ENCODE results near the gene RSBN1L. TPM values are rescaled to one million over a fixed set of nuclear protein-coding genes. Genes with fewer than 3 reads are reported as not detected.

The RSBN1L gene
- total RNA-seq, 1 experiment from 2014 or later: 23.2 TPM

GRCh38 chr7:77802557-77803405, 106.5 kb downstream of the RSBN1L start:
- no peak for TF ChIP-seq EZH2 (IDR thresholded peaks at IDR 0.05; ENCODE audit: borderline replicate concordance, low read depth, low read length, poor library complexity, severe bottlenecking)
- no peak for TF ChIP-seq CTCF (conservative IDR thresholded peaks at IDR 0.05; ENCODE audit: low read depth, low read length)
- Histone ChIP-seq H3K27ac (ENCODE audit: low read depth, low read length, poor library complexity, severe bottlenecking) (no peak overlapping the region), H3K27me3 (replicated peaks; ENCODE audit: insufficient read depth, low read depth, low read length, poor library complexity) (no peaks in the 10 kb centered on the region), H3K4me3 (ENCODE audit: low read depth, low read length, poor library complexity, severe bottlenecking) (no peak overlapping the region), H3K4me1 (ENCODE audit: insufficient read depth, low read length, poor library complexity, severe bottlenecking) (peaks cover 9% of the 10 kb centered on the region), H3K36me3 (ENCODE audit: insufficient read depth, low read length, poor library complexity, severe bottlenecking) (no peaks in the 10 kb centered on the region), H3K9me3 (ENCODE audit: low read depth, low read length, poor library complexity, severe bottlenecking) (peaks cover 21% of the 10 kb centered on the region)
- intact Hi-C loops (cut with micrococcal nuclease; ENCODE audit: unreplicated experiment): no loop called here
- ChIA-PET POLR2A (ENCODE audit: low non-redundant PET) (no interaction called here), CTCF (no interaction called here)
- BruUV-seq (replicated peaks): no TSS peak
- no peak for DNase-seq (ENCODE audit: low spot score)

- no peaks in the 10 kb centered on the region for H3K27me3 ChIP-seq (replicated peaks; ENCODE audit: insufficient read depth, low read depth, low read length, poor library complexity)
- no peaks in the 10 kb centered on the region for H3K36me3 ChIP-seq (ENCODE audit: insufficient read depth, low read length, poor library complexity, severe bottlenecking)
- POLR2A ChIA-PET (ENCODE audit: low non-redundant PET): no interaction called here
- H3K27ac ChIP-seq (ENCODE audit: low read depth, low read length, poor library complexity, severe bottlenecking): no peak overlapping the region
- H3K9me3 ChIP-seq (ENCODE audit: low read depth, low read length, poor library complexity, severe bottlenecking): peaks cover 31% of the 10 kb centered on the region
- intact Hi-C loops (cut with micrococcal nuclease; ENCODE audit: unreplicated experiment): no loop called here
- no peak overlapping the region for H3K4me3 ChIP-seq (ENCODE audit: low read depth, low read length, poor library complexity, severe bottlenecking)
- TF ChIP-seq EZH2 (IDR thresholded peaks at IDR 0.05; ENCODE audit: borderline replicate concordance, low read depth, low read length, poor library complexity, severe bottlenecking): no peak
- TF ChIP-seq CTCF (conservative IDR thresholded peaks at IDR 0.05; ENCODE audit: low read depth, low read length): no peak
- CTCF ChIA-PET: no interaction called here
- no TSS peak for BruUV-seq (replicated peaks)
- H3K4me1 ChIP-seq (ENCODE audit: insufficient read depth, low read length, poor library complexity, severe bottlenecking): no peaks in the 10 kb centered on the region
- DNase-seq (ENCODE audit: low spot score): no peak
These were observed 110.2 kb downstream of the RSBN1L start for GRCh38 chr7:77806425-77806824.

GRCh38 chr7:77808517-77808916, 112.3 kb downstream of the RSBN1L start:
- no peaks in the 10 kb centered on the region for H3K36me3 ChIP-seq (ENCODE audit: insufficient read depth, low read length, poor library complexity, severe bottlenecking)
- TF ChIP-seq CTCF (conservative IDR thresholded peaks at IDR 0.05; ENCODE audit: low read depth, low read length): no peak
- no peak for TF ChIP-seq EZH2 (IDR thresholded peaks at IDR 0.05; ENCODE audit: borderline replicate concordance, low read depth, low read length, poor library complexity, severe bottlenecking)
- no TSS peak for BruUV-seq (replicated peaks)
- no peaks in the 10 kb centered on the region for H3K27me3 ChIP-seq (replicated peaks; ENCODE audit: insufficient read depth, low read depth, low read length, poor library complexity)
- H3K9me3 ChIP-seq (ENCODE audit: low read depth, low read length, poor library complexity, severe bottlenecking): peaks cover 31% of the 10 kb centered on the region
- ChIA-PET POLR2A (ENCODE audit: low non-redundant PET) (no interaction called here), CTCF (no interaction called here)
- no peak overlapping the region for H3K4me3 ChIP-seq (ENCODE audit: low read depth, low read length, poor library complexity, severe bottlenecking)
- no peak overlapping the region for H3K27ac ChIP-seq (ENCODE audit: low read depth, low read length, poor library complexity, severe bottlenecking)
- intact Hi-C loops (cut with micrococcal nuclease; ENCODE audit: unreplicated experiment): no loop called here
- DNase-seq (ENCODE audit: low spot score): no peak
- H3K4me1 ChIP-seq (ENCODE audit: insufficient read depth, low read length, poor library complexity, severe bottlenecking): no peaks in the 10 kb centered on the region
